ENCODE results near the gene KRTAP17-1. TPM values are rescaled to one million over a fixed set of nuclear protein-coding genes. Genes with fewer than 3 reads are reported as not detected.
A peak's percentile ranks its signal among the peaks of the same experiment; 100 is the strongest.

The KRTAP17-1 gene
- total RNA-seq, 1 experiment from 2014 or later, result not detected

GRCh38 chr17:41322903-41323895 is 7.7 kb upstream of the KRTAP17-1 start:
- Histone ChIP-seq H3K27ac (no peak overlapping the region), H4K20me1 (ENCODE audit: insufficient read depth) (no peaks in the 10 kb centered on the region), H3K9me2 (ENCODE audit: insufficient read depth) (no peaks in the 10 kb centered on the region), H3K4me1 (replicated peaks; ENCODE audit: insufficient read depth) (no peaks in the 10 kb centered on the region), H3K36me3 (ENCODE audit: low read depth) (peaks cover 4% of the 10 kb centered on the region; the same call in 1 of the 2 replicates), H3K79me2 (ENCODE audit: low read depth) (no peaks in the 10 kb centered on the region), H3K9me3 (ENCODE audit: insufficient read depth, low read depth) (no peaks in the 10 kb centered on the region; the same call in none of the 2 replicates), H2AFZ (no peak overlapping the region), H3K27me3 (ENCODE audit: insufficient read depth, low read depth) (no peaks in the 10 kb centered on the region), H3K4me3 (no peak overlapping the region), H3K4me2 (no peak overlapping the region), H3F3A (ENCODE audit: insufficient read depth, low read depth) (no peaks in the 10 kb centered on the region)
- intact Hi-C loops (cut with micrococcal nuclease; ENCODE audit: unreplicated experiment), result loop anchor here (1.0 to 10.0 kb wide), 5 partner anchors 202 to 708 kb away; partner anchors contain the start of genes KRT19 and KRTAP2-3
- TF ChIP-seq CTCF (conservative IDR thresholded peaks at IDR 0.05) (no peak), EZH2 (IDR thresholded peaks at IDR 0.05; ENCODE audit: low read depth) (no peak)
- BruUV-seq (replicated peaks), result no TSS peak
- CTCF ChIA-PET, result interaction anchor here (0.7 to 1.9 kb wide), 6 partner anchors 14 to 414 kb away, joined by 3 to 7 read pairs (median 4); no protein-coding TSS in a partner anchor
- no peak for DNase-seq
- POLR2A ChIA-PET (ENCODE audit: unreplicated experiment), result interaction anchor here (0.6 kb wide), 1 partner anchor 75 kb away, joined by 3 read pairs; no protein-coding TSS in a partner anchor

- no peak overlapping the region for H2AFZ ChIP-seq
- no peaks in the 10 kb centered on the region for H3F3A ChIP-seq (ENCODE audit: insufficient read depth, low read depth)
- DNase-seq, result peak in 1 of 2 experiments; percentile 22
- H3K4me2 ChIP-seq, result no peak overlapping the region
- intact Hi-C loops (cut with micrococcal nuclease; ENCODE audit: unreplicated experiment), result loop anchor here (1.0 to 10.0 kb wide), 5 partner anchors 203 to 707 kb away; partner anchors contain the start of genes KRT19 and KRTAP2-3
- ChIA-PET POLR2A (ENCODE audit: unreplicated experiment) (no interaction called here), CTCF (interaction anchor here (0.7 to 1.9 kb wide), 8 partner anchors 15 to 413 kb away, joined by 3 to 7 read pairs (median 5); no protein-coding TSS in a partner anchor)
- peak; percentile 80 for TF ChIP-seq CTCF (conservative IDR thresholded peaks at IDR 0.05)
- TF ChIP-seq EZH2 (IDR thresholded peaks at IDR 0.05; ENCODE audit: low read depth), result no peak
- no peaks in the 10 kb centered on the region; the same call in none of the 2 replicates for H3K9me3 ChIP-seq (ENCODE audit: insufficient read depth, low read depth)
- H3K36me3 ChIP-seq (ENCODE audit: low read depth), result peaks cover 4% of the 10 kb centered on the region; the same call in 1 of the 2 replicates
- H3K27me3 ChIP-seq (ENCODE audit: insufficient read depth, low read depth), result no peaks in the 10 kb centered on the region
- H3K4me1 ChIP-seq (replicated peaks; ENCODE audit: insufficient read depth), result no peaks in the 10 kb centered on the region
- no peaks in the 10 kb centered on the region for H3K79me2 ChIP-seq (ENCODE audit: low read depth)
- no peak overlapping the region for H3K27ac ChIP-seq
- H4K20me1 ChIP-seq (ENCODE audit: insufficient read depth), result no peaks in the 10 kb centered on the region
- no peak overlapping the region for H3K4me3 ChIP-seq
- no peaks in the 10 kb centered on the region for H3K9me2 ChIP-seq (ENCODE audit: insufficient read depth)
- no TSS peak for BruUV-seq (replicated peaks)
These were observed 6.8 kb upstream of the KRTAP17-1 start for GRCh38 chr17:41322094-41322902.

- CTCF ChIA-PET, result no interaction called here
- BruUV-seq (replicated peaks), result no TSS peak
- intact Hi-C loops (cut with micrococcal nuclease; ENCODE audit: unreplicated experiment), result no loop called here
These were observed 2.7 kb upstream of the KRTAP17-1 start for GRCh38 chr17:41318231-41318630.

More at GRCh38 chr17:41318231-41318630, 2.7 kb upstream of the KRTAP17-1 start:
- Histone ChIP-seq H3K9me2 (ENCODE audit: insufficient read depth) (no peaks in the 10 kb centered on the region), H3K9me3 (ENCODE audit: insufficient read depth, low read depth) (no peaks in the 10 kb centered on the region; the same call in none of the 2 replicates), H3F3A (ENCODE audit: insufficient read depth, low read depth) (no peaks in the 10 kb centered on the region), H3K4me1 (replicated peaks; ENCODE audit: insufficient read depth) (no peaks in the 10 kb centered on the region), H3K36me3 (ENCODE audit: low read depth) (peaks cover 4% of the 10 kb centered on the region; the same call in 1 of the 2 replicates), H3K27me3 (ENCODE audit: insufficient read depth, low read depth) (no peaks in the 10 kb centered on the region), H4K20me1 (ENCODE audit: insufficient read depth) (no peaks in the 10 kb centered on the region), H3K4me3 (no peak overlapping the region), H3K79me2 (ENCODE audit: low read depth) (no peaks in the 10 kb centered on the region), H3K4me2 (no peak overlapping the region), H3K27ac (no peak overlapping the region), H2AFZ (no peak overlapping the region)
- POLR2A ChIA-PET (ENCODE audit: unreplicated experiment), result no interaction called here
- TF ChIP-seq CTCF (conservative IDR thresholded peaks at IDR 0.05) (no peak), EZH2 (IDR thresholded peaks at IDR 0.05; ENCODE audit: low read depth) (no peak)
- no peak for DNase-seq
